Esophagus muscularis mucosa (tissue), 3 donors: ENCODE measurements around the gene CELSR1.

ENCODE experiments used
- CTCF ChIP-seq, 3 experiments: fragments of 200-600 bp in 2 of 3; fragments of 450-650 bp in 1 of 3; sonication (generic) in 2 of 3; IDR thresholded peaks; one replicate each; pipeline ENCODE4 v1.5.1; 2017 to 2019; ENCODE audit warnings: antibody characterized with exemption in 3 of 3, mild to moderate bottlenecking in 2 of 3, moderate library complexity in 1 of 3
- POLR2A ChIP-seq: fragments of 450-650 bp; IDR thresholded peaks from one replicate; pipeline ENCODE4 v1.6.1; 2017; ENCODE audit warnings: antibody characterized with exemption, moderate library complexity, mild to moderate bottlenecking, low read depth

GRCh38 chr22:46374663-46375474, 162.6 kb downstream of the CELSR1 start:
- no peak for TF ChIP-seq POLR2A
- TF ChIP-seq CTCF (IDR thresholded peaks at IDR 0.05) = no peak
